Panc1 (cell line): ENCODE results near the gene CORO2B. TPM values are rescaled to one million over a fixed set of nuclear protein-coding genes. Genes with fewer than 3 reads are reported as not detected.

Source experiments
- ATAC-seq: fragments of 200-7000 bp; cut with Tn5 transposase; 2 replicates; pipeline ENCODE4 v1.9.1; 2020; ENCODE audit warnings: mild to moderate bottlenecking, moderate library complexity
- BruUV-seq: library from RNA; stranded (reverse); fragments of 400-500 nt; replicated peaks from 2 replicates; lab custom pipeline; 2021; lab: Mats Ljungman, UMichigan
- CTCF ChIA-PET: fragments of 300-600 bp; sonication (Branson Sonifier 250); formaldehyde crosslinking; loops from one replicate; lab custom pipeline; 2022; ENCODE audit warnings: antibody characterized with exemption; lab: Charles Lee
- POLR2A ChIA-PET: fragments of 300-600 bp; sonication (Branson Sonifier 250); formaldehyde crosslinking; loops from one replicate; lab custom pipeline; 2022; ENCODE audit warnings: antibody characterized with exemption; lab: Charles Lee
- DNase-seq: peaks from one replicate; pipeline ENCODE4 v3.0.0-alpha.2; 2010; ENCODE audit warnings: low read depth, low spot score
- H3K27ac ChIP-seq: 2 replicates; pipeline ENCODE4 v1.5.1; 2011; ENCODE audit warnings: mild to moderate bottlenecking, low read length, inconsistent platforms
- H3K27me3 ChIP-seq: fragments of 200-500 bp; sonication (Bioruptor generic); 2 replicates; pipeline ENCODE4 v1.6.0; 2014; ENCODE audit warnings: low read length, inconsistent platforms; ENCODE audit not compliant: control insufficient read depth, insufficient read depth
- H3K36me3 ChIP-seq: fragments of 200-500 bp; sonication (Bioruptor generic); 2 replicates; pipeline ENCODE4 v1.5.1; 2014; ENCODE audit warnings: inconsistent platforms, mild to moderate bottlenecking, low read length, moderate library complexity; ENCODE audit not compliant: control insufficient read depth, insufficient read depth
- H3K4me1 ChIP-seq: 2 replicates; pipeline ENCODE4 v1.5.1; 2011; ENCODE audit warnings: inconsistent platforms, mild to moderate bottlenecking, low read length, moderate library complexity; ENCODE audit not compliant: control insufficient read depth, insufficient read depth
- H3K4me3 ChIP-seq, 2 experiments: 2 replicates each; pipeline ENCODE4 v1.5.1; 2011 to 2012; ENCODE audit warnings: low read depth in 2 of 2, low read length in 2 of 2, mild to moderate bottlenecking in 2 of 2, inconsistent platforms in 1 of 2, moderate library complexity in 1 of 2
- H3K9me3 ChIP-seq: fragments of 200-500 bp; sonication (Bioruptor generic); 2 replicates; pipeline ENCODE4 v1.5.1; 2014; ENCODE audit warnings: low read depth, mild to moderate bottlenecking, inconsistent platforms, low read length, moderate library complexity; ENCODE audit not compliant: control insufficient read depth, insufficient read depth
- POLR2AphosphoS5 ChIP-seq: IDR thresholded peaks from 2 replicates; pipeline ENCODE4 v1.6.1; 2012; ENCODE audit warnings: mild to moderate bottlenecking, low read depth, low read length, moderate library complexity
- SIN3A ChIP-seq: IDR thresholded peaks from 2 replicates; pipeline ENCODE4 v1.6.1; 2012; ENCODE audit warnings: low read depth, mild to moderate bottlenecking, low read length, moderate library complexity, borderline replicate concordance; ENCODE audit not compliant: insufficient read depth
- TCF7L2 ChIP-seq: IDR thresholded peaks from 2 replicates; pipeline ENCODE4 v1.6.1; 2011; ENCODE audit warnings: mild to moderate bottlenecking, low read depth, low read length, inconsistent platforms
- in situ Hi-C: cut with HindIII; loops from 2 replicates; pipeline ENCODE4 v1.10.0; 2016; ENCODE audit warnings: low sequenced_read_pairs, low pct_unique_long_range_greater_than_20kb
- intact Hi-C: fragments of 100-400 bp; cut with micrococcal nuclease; formaldehyde crosslinking; loops from one replicate; pipeline ENCODE4 v1.10.0; 2022; ENCODE audit not compliant: unreplicated experiment
- total RNA-seq: library from RNA; stranded (reverse); gene quantifications from one replicate; pipeline ENCODE4 v1.2.1, GENCODE V29; 2021; ENCODE audit not compliant: unreplicated experiment
- TF ChIP-seq, protein P1 (sequence below): fragments of 450-650 bp; IDR thresholded peaks from 2 replicates; pipeline ENCODE4 v1.5.1; 2017; ENCODE audit warnings: mild to moderate bottlenecking
- TF ChIP-seq, protein P2 (sequence below), 2 experiments: IDR thresholded peaks; 2 replicates each; pipeline ENCODE4 v1.6.1; 2011 to 2012; ENCODE audit warnings: low read depth in 2 of 2, control low read depth in 1 of 2, low read length in 1 of 2, mild to moderate bottlenecking in 1 of 2, moderate library complexity in 1 of 2; ENCODE audit not compliant: insufficient read depth in 1 of 2

The CORO2B gene
- total RNA-seq, 1 experiment from 2014 or later, result 0.36 TPM

DNA sequence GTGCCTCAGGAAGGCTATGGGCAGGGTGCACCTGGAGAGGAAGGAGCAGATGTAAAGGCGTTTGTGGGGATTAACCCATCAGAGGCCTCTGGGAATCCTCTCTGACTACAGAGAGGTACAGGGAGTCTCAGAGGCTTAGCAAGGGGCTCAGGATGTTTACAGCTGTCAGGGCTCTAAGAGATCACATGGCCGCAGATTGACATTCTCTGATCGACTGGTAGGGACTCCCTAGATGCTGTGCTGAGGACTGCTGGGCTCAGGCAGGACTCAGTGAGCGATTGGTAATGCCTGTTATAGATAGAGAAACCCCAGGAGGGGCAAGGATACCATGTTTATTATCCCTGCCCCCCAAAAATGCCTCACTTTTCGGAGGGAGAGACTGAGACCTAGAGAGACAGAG, 103.5 kb downstream of the CORO2B start:
- H3K9me3 ChIP-seq, result no peaks in the 10 kb centered on the region
- ChIA-PET CTCF (no interaction called here), POLR2A (no interaction called here)
- H3K27ac ChIP-seq, result no peak overlapping the region
- in situ Hi-C loops, result no loop called here
- TF ChIP-seq POLR2AphosphoS5, result no peak
- TF ChIP-seq SIN3A, result no peak
- TF ChIP-seq TCF7L2, result no peak
- TF ChIP-seq, protein P1, sequence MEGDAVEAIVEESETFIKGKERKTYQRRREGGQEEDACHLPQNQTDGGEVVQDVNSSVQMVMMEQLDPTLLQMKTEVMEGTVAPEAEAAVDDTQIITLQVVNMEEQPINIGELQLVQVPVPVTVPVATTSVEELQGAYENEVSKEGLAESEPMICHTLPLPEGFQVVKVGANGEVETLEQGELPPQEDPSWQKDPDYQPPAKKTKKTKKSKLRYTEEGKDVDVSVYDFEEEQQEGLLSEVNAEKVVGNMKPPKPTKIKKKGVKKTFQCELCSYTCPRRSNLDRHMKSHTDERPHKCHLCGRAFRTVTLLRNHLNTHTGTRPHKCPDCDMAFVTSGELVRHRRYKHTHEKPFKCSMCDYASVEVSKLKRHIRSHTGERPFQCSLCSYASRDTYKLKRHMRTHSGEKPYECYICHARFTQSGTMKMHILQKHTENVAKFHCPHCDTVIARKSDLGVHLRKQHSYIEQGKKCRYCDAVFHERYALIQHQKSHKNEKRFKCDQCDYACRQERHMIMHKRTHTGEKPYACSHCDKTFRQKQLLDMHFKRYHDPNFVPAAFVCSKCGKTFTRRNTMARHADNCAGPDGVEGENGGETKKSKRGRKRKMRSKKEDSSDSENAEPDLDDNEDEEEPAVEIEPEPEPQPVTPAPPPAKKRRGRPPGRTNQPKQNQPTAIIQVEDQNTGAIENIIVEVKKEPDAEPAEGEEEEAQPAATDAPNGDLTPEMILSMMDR, result no peak
- no peak for ATAC-seq
- H3K27me3 ChIP-seq, result no peaks in the 10 kb centered on the region
- no peaks in the 10 kb centered on the region for H3K36me3 ChIP-seq
- H3K4me1 ChIP-seq, result no peaks in the 10 kb centered on the region
- BruUV-seq, result no TSS peak
- intact Hi-C loops, result no loop called here
- DNase-seq, result no peak
- no peak overlapping the region for H3K4me3 ChIP-seq

DNA sequence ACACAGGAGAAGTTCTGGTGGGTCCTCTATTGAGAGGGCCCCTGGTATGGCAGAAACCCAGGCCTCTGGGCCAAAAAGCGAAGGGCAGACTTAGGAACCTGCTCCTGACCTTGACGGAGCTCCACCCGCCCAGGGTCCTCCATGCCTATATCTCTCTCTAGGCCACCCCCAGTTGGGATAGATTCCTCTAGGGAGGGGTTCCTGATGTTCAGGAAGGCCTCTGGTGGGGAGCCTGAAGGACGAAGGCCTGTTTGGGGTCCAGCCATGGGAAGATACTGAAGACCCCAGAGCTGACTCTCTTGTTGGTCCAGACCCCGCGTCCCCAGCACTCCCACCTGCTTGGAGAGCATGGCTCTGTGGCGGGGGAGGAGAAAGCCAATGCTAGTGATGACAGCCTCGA, 104.2 kb downstream of the CORO2B start:
- ChIA-PET CTCF (no interaction called here), POLR2A (no interaction called here)
- Histone ChIP-seq H3K36me3 (no peaks in the 10 kb centered on the region), H3K27ac (no peak overlapping the region), H3K4me3 (no peak overlapping the region), H3K4me1 (no peaks in the 10 kb centered on the region), H3K27me3 (no peaks in the 10 kb centered on the region), H3K9me3 (no peaks in the 10 kb centered on the region)
- in situ Hi-C loops, result no loop called here
- TF ChIP-seq, protein P2, sequence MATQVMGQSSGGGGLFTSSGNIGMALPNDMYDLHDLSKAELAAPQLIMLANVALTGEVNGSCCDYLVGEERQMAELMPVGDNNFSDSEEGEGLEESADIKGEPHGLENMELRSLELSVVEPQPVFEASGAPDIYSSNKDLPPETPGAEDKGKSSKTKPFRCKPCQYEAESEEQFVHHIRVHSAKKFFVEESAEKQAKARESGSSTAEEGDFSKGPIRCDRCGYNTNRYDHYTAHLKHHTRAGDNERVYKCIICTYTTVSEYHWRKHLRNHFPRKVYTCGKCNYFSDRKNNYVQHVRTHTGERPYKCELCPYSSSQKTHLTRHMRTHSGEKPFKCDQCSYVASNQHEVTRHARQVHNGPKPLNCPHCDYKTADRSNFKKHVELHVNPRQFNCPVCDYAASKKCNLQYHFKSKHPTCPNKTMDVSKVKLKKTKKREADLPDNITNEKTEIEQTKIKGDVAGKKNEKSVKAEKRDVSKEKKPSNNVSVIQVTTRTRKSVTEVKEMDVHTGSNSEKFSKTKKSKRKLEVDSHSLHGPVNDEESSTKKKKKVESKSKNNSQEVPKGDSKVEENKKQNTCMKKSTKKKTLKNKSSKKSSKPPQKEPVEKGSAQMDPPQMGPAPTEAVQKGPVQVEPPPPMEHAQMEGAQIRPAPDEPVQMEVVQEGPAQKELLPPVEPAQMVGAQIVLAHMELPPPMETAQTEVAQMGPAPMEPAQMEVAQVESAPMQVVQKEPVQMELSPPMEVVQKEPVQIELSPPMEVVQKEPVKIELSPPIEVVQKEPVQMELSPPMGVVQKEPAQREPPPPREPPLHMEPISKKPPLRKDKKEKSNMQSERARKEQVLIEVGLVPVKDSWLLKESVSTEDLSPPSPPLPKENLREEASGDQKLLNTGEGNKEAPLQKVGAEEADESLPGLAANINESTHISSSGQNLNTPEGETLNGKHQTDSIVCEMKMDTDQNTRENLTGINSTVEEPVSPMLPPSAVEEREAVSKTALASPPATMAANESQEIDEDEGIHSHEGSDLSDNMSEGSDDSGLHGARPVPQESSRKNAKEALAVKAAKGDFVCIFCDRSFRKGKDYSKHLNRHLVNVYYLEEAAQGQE (IDR thresholded peaks at IDR 0.05; ENCODE audit: insufficient read depth in 1 of 2, low read depth in 2 of 2, low read length in 1 of 2), result no peak
- no peak for TF ChIP-seq POLR2AphosphoS5
- no peak for TF ChIP-seq TCF7L2
- ATAC-seq (no peak), DNase-seq (no peak)
- BruUV-seq, result no TSS peak
- intact Hi-C loops, result no loop called here

DNA sequence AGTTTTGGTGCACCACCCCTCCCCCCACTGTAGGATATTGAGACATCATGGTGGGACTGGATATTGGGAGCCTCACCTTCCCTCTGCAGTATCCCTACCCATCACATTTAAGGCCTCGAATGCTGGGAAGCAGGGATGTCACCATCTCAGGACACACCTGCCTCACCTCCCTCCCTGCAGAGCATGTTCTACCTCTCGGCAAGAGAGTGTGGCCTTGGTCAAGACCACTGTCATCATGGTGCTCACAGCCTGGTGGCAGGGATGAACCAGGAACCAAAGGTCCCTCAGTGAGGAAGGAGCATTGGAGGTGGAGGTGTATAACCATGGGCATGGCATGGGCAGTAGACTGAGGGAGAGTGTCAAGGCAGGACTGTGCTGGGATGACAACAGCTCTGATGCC, 104.8 kb downstream of the CORO2B start:
- DNase-seq (no peak), ATAC-seq (no peak)
- Histone ChIP-seq H3K27me3 (no peaks in the 10 kb centered on the region; the same call in 1 of the 2 replicates), H3K4me3 (no peak overlapping the region), H3K4me1 (no peaks in the 10 kb centered on the region), H3K36me3 (no peaks in the 10 kb centered on the region; the same call in 1 of the 2 replicates), H3K9me3 (no peaks in the 10 kb centered on the region), H3K27ac (no peak overlapping the region)
- ChIA-PET POLR2A (no interaction called here), CTCF (no interaction called here)
- TF ChIP-seq, protein P2 (IDR thresholded peaks at IDR 0.05; ENCODE audit: insufficient read depth in 1 of 2, low read depth in 2 of 2, low read length in 1 of 2), result no peak
- no peak for TF ChIP-seq TCF7L2
- TF ChIP-seq, protein P1, result no peak
- TF ChIP-seq POLR2AphosphoS5, result no peak
- TF ChIP-seq SIN3A, result no peak
- in situ Hi-C loops, result no loop called here
- intact Hi-C loops, result no loop called here
- no TSS peak for BruUV-seq
